ENCODE results near the gene TMEM259.

DNA sequence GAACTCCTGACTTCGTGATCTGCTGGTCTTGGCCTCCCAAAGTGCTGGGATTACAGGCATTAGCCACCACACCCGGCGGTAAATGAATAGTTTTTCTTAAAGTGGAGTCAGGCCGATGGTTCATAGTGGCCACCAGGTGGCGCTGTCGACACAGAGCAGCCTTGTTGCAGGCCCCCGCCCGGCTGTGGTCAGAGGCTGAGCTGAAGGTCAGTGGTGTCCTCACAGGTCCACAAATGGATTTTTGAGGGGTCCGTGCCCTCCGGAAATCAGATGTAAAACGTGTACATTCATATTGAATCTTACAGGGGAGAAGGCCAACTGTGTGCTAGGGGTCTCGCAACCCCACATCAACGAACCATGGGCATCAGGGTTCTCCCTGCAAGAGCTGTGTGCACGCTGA, 50.2 kb downstream of the TMEM259 start:
- TF ChIP-seq POLR2AphosphoS5 (IDR thresholded peaks at IDR 0.05) (no peak), POLR2A (IDR thresholded peaks at IDR 0.05) (no peak)
- TF ChIP-seq, protein P1, sequence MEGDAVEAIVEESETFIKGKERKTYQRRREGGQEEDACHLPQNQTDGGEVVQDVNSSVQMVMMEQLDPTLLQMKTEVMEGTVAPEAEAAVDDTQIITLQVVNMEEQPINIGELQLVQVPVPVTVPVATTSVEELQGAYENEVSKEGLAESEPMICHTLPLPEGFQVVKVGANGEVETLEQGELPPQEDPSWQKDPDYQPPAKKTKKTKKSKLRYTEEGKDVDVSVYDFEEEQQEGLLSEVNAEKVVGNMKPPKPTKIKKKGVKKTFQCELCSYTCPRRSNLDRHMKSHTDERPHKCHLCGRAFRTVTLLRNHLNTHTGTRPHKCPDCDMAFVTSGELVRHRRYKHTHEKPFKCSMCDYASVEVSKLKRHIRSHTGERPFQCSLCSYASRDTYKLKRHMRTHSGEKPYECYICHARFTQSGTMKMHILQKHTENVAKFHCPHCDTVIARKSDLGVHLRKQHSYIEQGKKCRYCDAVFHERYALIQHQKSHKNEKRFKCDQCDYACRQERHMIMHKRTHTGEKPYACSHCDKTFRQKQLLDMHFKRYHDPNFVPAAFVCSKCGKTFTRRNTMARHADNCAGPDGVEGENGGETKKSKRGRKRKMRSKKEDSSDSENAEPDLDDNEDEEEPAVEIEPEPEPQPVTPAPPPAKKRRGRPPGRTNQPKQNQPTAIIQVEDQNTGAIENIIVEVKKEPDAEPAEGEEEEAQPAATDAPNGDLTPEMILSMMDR (IDR thresholded peaks at IDR 0.05), result peak in 2 of 3 donors; percentile 27 to 45
